K562 (cell line): ENCODE measurements around the gene NTRK3. TPM values are rescaled to one million over a fixed set of nuclear protein-coding genes. Genes with fewer than 3 reads are reported as not detected.
"Not testable (repeated sequence)": the region's sequence is repeated elsewhere in the genome, so short reads cannot be mapped to it uniquely, and the experiment has no call there.

Source experiments
- ATAC-seq: fragments of 200-7000 bp; cut with Tn5 transposase; 3 replicates; pipeline ENCODE4 v1.9.1; 2020; ENCODE audit warnings: moderate library complexity
- BruUV-seq: library from RNA; stranded (reverse); fragments of 400-500 nt; replicated peaks from 2 replicates; lab custom pipeline; 2021; lab: Mats Ljungman, UMichigan
- CTCF ChIA-PET: fragments of 300-600 bp; formaldehyde crosslinking; extraction: SDS; loops from one replicate; lab custom pipeline; 2021; ENCODE audit warnings: low intra/inter-chr PET ratio; lab: Yijun Ruan, JAX
- POLR2A ChIA-PET: fragments of 300-600, 350-650 bp; sonication (Branson Sonifier 250); formaldehyde crosslinking; extraction: SDS; loops from one replicate; lab custom pipeline; 2021; ENCODE audit warnings: antibody characterized with exemption, inconsistent platforms; lab: Yijun Ruan, JAX
- DNase-seq, 4 experiments: peaks; one replicate each; pipeline versions ENCODE4 v3.0.0 to v3.0.0-alpha.2; 2011 to 2018; ENCODE audit warnings: low spot score in 3 of 4, mixed read lengths in 3 of 4; ENCODE audit errors: extremely low read depth in 1 of 4
- FAIRE-seq: peaks from 2 replicates; lab custom pipeline; 2011; peaks lifted over from hg19 to GRCh38; lab: Jason Lieb, UNC
- H2AFZ ChIP-seq: 2 replicates; pipeline ENCODE4 v1.6.0; 2011; ENCODE audit warnings: low read depth, low read length, control low read depth, inconsistent platforms
- H3K27ac ChIP-seq: fragments of 200-600 bp; 3 replicates; pipeline ENCODE4 v1.8.0; 2011; ENCODE audit warnings: low read depth, mild to moderate bottlenecking, control low read depth, inconsistent platforms, low read length, moderate library complexity, mixed read lengths; ENCODE audit errors: extremely low read depth
- H3K27me3 ChIP-seq, 2 experiments: fragments of 300-600 bp in 1 of 2; 2 replicates in 1 of 2; 3 replicates in 1 of 2; pipeline versions ENCODE4 v1.6.0 to v1.8.0; 2011; ENCODE audit warnings: inconsistent platforms in 2 of 2, low read length in 2 of 2, mild to moderate bottlenecking in 1 of 2, mixed read lengths in 1 of 2, moderate library complexity in 1 of 2; ENCODE audit not compliant: control insufficient read depth in 2 of 2, insufficient read depth in 2 of 2
- H3K36me3 ChIP-seq: fragments of 300-600 bp; 3 replicates; pipeline ENCODE4 v1.8.0; 2011; ENCODE audit warnings: mild to moderate bottlenecking, low read length, inconsistent platforms; ENCODE audit not compliant: control insufficient read depth, insufficient read depth
- H3K4me1 ChIP-seq, 2 experiments: fragments of 200-600 bp in 1 of 2; replicated peaks in 1 of 2; 2 replicates in 1 of 2; 3 replicates in 1 of 2; pipeline versions ENCODE4 v1.5.1 to v1.8.0; 2011; ENCODE audit warnings: inconsistent platforms in 2 of 2, low read length in 2 of 2, mild to moderate bottlenecking in 1 of 2, mixed read lengths in 1 of 2, moderate library complexity in 1 of 2; ENCODE audit not compliant: control insufficient read depth in 2 of 2, insufficient read depth in 2 of 2
- H3K4me2 ChIP-seq: 2 replicates; pipeline ENCODE4 v1.6.1; 2011; ENCODE audit warnings: low read length, control low read depth, inconsistent platforms, mixed read lengths; ENCODE audit not compliant: insufficient read depth
- H3K4me3 ChIP-seq: fragments of 200-600 bp; sonication (generic), shearing (Covaris generic); 2 replicates; pipeline ENCODE4 v1.5.1; 2016; ENCODE audit warnings: control low read depth, inconsistent platforms
- H3K79me2 ChIP-seq: fragments of 200-600 bp; 3 replicates; pipeline ENCODE4 v1.8.0; 2011; ENCODE audit warnings: low read length, inconsistent platforms; ENCODE audit not compliant: control insufficient read depth, insufficient read depth
- H3K9ac ChIP-seq, 2 experiments: 2 replicates each; pipeline versions ENCODE4 v1.6.0 to v1.6.1; 2011; ENCODE audit warnings: low read depth in 2 of 2, low read length in 2 of 2, control low read depth in 1 of 2, inconsistent platforms in 1 of 2, mild to moderate bottlenecking in 1 of 2, mixed read lengths in 1 of 2; ENCODE audit not compliant: insufficient read depth in 1 of 2
- H3K9me1 ChIP-seq: one replicate; pipeline ENCODE4 v1.6.0; 2011; ENCODE audit warnings: inconsistent platforms, mild to moderate bottlenecking, low read length, moderate library complexity; ENCODE audit not compliant: control insufficient read depth, insufficient read depth
- H3K9me3 ChIP-seq: replicated peaks from 2 replicates; pipeline ENCODE4 v1.5.1; 2011; ENCODE audit warnings: low read depth, low read length, inconsistent platforms; ENCODE audit not compliant: control insufficient read depth, insufficient read depth
- H4K20me1 ChIP-seq: replicated peaks from 2 replicates; pipeline ENCODE4 v1.6.1; 2011; ENCODE audit warnings: low read length, inconsistent platforms, mixed read lengths; ENCODE audit not compliant: control insufficient read depth, insufficient read depth
- ZFP91 ChIP-seq: sonication (generic); formaldehyde crosslinking; IDR thresholded peaks from 2 replicates; pipeline ENCODE4 v1.8.0; 2022; ENCODE audit warnings: mild to moderate bottlenecking, missing genetic modification reagents
- WGBS: fragments of 100-300 bp; shearing (Covaris generic); methylation state at CpG from one replicate; pipeline ENCODE4 v1.1.6; 2016; ENCODE audit warnings: low coverage, mixed read lengths; ENCODE audit not compliant: insufficient coverage; ENCODE audit errors: missing lambda C conversion rate; 5-methylcytosine and 5-hydroxymethylcytosine counted together
- in situ Hi-C: fragments of 300-500 bp; cut with MboI; formaldehyde crosslinking; loops from 4 replicates; pipeline ENCODE4 v1.15.0; 2018; ENCODE audit warnings: inconsistent platforms, mixed read lengths
- intact Hi-C: fragments of 100-400 bp; cut with micrococcal nuclease; formaldehyde crosslinking; loops from 2 replicates; pipeline ENCODE4 v1.14.2; 2022
- polyA plus RNA-seq, 8 experiments: library from polyadenylated mRNA; depleted of rRNA in 4 of 8; stranded (reverse) in 5 of 8; unstranded in 3 of 8; fragments of >200 nt; fragmentation: Nextera tagmentation in 2 of 8; fragmentation: Illumina TruSeq in 1 of 8; extraction: Ambion mirVana in 2 of 8; extraction: Trizol in 1 of 8; gene quantifications; 2 replicates each; pipeline versions ENCODE4 v1.2.1 to v1.2.3, GENCODE V29; 2011 to 2014; ENCODE audit warnings: inconsistent platforms in 1 of 8, missing spikeins in 1 of 8
- total RNA-seq, 7 experiments: library from RNA; depleted of rRNA in 6 of 7; stranded (reverse); fragments of >200 nt in 6 of 7; fragmentation: Illumina TruSeq in 2 of 7; extraction: Trizol in 2 of 7; gene quantifications; 2 replicates each; pipeline versions ENCODE4 v1.2.1 to v1.2.3, GENCODE V29; 2011 to 2021; ENCODE audit warnings: low replicate concordance in 1 of 7

Gene NTRK3
- total and polyA plus RNA-seq, 9 of the 15 experiments (the other 6 are each of a cell fraction or from before 2014, with no cell fraction given), result 0.11 to 0.13 TPM; not detected in 7

- no peak for TF ChIP-seq ZFP91 (CRISPR knock-in tag)
- TF ChIP-seq, all 486 proteins: peak for 0
These were observed 221.2 kb downstream of the NTRK3 start (continued) for GRCh38 chr15:88035381-88035780.

- H3K4me2 ChIP-seq, ATAC-seq, H3K9ac ChIP-seq, intact Hi-C loops, H3K36me3 ChIP-seq, H3K27ac ChIP-seq, FAIRE-seq, BruUV-seq, H3K27me3 ChIP-seq, H4K20me1 ChIP-seq, CTCF ChIA-PET, H3K4me1 ChIP-seq, H3K9me1 ChIP-seq, H2AFZ ChIP-seq, in situ Hi-C loops, H3K9me3 ChIP-seq, H3K4me3 ChIP-seq, DNase-seq, H3K79me2 ChIP-seq: not testable (repeated sequence)
- WGBS, result 0% methylated on average over 5 of the region's 5 CpGs
- POLR2A ChIA-PET, result interaction anchor here (1.2 kb wide), 1 partner anchor 109 kb away, joined by 3 read pairs; no protein-coding TSS in a partner anchor
These were observed 223.1 kb downstream of the NTRK3 start for GRCh38 chr15:88033421-88033820.
